ENCODE results near the gene SIN3B.

Gene SIN3B

DNA sequence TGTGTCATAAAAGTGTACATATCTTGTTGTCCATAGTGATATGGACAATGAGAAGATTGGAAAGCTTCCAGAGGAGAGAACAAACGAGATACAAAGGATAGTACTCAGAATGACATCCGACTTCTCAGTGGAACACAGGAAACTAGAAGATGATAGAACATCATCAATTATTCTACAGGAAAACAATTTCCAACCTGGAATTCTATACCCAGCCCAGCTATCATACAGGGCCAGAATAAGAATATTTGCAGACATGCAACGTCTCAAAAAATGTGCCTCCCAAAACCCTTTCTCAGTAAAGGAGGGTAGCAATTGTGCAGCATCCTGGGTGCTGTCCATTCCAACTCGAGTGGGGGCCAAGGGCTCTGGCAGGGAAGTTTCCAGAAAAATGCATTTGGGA lies 83.6 kb downstream of the SIN3B start:
- DNase-seq (ENCODE audit: low spot score) = no peak

DNA sequence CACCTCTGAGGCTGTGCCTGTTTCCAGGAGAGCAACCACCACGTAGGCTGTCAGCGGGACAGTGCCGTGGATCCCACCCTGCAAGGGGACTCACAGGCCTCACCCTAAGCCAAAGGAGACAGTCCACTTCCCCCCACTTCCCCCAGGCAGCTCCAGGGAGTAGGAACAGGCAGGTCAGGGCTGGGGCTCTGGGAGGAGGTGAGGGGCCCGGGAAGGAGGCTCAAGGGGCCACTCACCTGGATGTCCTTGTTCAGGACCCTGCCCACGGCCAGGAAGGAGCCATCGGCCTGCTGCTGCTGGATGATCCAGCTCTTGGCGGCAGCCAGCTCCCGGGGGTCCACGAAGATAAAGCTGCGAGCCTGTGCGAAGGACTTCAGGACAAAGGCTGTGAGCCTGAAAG lies 85.2 kb downstream of the SIN3B start:
- no peak for DNase-seq (ENCODE audit: low spot score)

- DNase-seq (ENCODE audit: low spot score) = no peak
These were observed 85.9 kb downstream of the SIN3B start for GRCh38 chr19:16915135-16915534.

DNA sequence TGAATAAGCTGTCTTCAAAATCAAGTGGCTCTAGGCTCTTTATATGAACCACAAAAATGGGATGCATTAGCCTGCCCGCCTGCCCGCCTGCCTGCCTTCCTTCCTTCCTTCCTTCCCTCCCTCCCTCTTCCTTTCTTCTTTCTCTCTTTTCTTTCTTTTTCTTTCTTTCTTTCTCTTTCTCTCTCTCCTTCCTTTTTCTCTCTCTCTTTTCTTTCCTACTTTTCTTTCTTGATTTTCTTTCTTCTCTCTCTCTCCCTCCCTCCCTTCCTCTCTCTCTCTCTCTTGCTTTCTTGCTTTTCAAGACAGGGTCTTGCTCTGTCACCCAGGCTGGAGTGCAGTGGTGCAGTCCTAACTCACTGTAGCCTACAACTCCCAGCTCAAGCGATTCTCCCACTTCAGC lies 86.5 kb downstream of the SIN3B start:
- no peak for DNase-seq (ENCODE audit: low spot score)

DNA sequence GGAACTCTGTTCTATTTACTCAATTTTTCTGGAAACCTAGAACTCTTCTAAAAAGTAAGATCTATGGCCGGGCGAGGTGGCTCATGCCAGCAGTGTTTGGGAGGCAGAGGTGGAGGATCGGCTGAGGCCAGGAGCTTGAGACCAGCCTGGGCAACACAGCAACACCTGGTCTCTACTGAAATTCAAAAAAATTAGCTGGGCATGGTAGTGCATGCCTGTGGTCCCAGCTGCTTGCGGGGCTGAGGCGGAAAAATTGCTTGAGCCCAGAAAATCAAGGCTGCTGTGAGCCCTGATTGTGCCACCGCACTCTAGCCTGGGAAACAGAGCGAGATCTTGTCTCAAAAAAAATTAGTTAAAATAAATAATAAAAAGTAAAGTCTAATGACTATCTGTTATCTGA lies 88.2 kb downstream of the SIN3B start:
- DNase-seq (ENCODE audit: low spot score) = no peak

DNA sequence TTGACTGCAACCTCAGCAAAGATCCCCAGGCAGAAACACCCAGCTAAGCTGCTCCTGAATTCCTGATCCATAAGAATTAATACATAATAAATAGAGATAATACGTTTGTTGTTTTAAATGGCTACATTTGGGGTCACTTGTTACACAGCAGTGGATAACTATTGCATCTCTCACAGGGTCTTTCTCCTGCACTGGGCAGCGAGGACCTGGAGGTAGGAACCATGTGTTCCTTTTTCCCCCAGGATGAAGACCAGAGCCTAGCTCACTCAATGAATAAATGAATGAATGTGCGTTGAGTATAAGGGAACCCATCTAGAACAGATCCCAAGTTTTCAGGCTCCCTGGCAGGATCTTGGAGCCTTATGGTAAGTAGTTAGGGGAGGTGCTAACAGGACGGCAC lies 90.3 kb downstream of the SIN3B start:
- DNase-seq (ENCODE audit: low spot score) = no peak

DNA sequence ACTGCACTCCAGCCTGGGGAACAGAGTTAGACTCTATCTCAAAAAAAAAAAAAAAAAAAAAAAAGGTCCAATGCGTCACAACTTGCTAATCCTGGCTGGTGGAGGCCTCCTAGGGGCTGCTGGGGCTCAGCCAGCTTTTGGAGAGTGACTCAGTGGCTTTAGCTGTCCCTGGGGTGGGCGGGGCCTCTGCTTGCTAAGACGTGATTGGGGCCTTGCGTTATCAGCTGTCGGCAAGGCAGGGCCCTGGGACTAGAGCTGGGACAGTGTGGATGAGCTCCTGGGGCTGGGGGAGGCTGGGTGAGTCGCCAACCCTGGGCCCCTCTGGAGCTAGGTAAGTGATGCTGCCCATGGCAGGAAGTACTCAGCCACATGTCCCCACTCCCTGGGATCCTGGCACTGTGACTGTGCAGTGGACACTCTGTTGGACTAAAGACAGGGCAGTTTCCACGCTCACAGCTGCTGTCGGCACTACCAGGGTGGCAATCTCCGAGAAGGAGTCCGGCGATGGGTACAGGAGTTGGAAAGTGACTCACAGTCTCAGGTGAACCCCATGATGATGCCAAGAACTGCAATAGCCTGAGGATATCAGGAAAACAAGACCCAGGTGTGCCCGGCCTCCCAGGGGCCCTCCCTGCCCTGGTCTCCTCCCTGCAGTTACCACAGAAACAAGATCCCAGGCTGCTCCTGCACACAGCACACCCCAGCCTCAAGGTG lies 91.8 kb downstream of the SIN3B start:
- no peak for DNase-seq (ENCODE audit: low spot score)

GRCh38 chr19:16921766-16922591 lies 92.8 kb downstream of the SIN3B start:
- DNase-seq (ENCODE audit: low spot score) = peak; percentile 4

- DNase-seq (ENCODE audit: low spot score) = no peak
These were observed 93.4 kb downstream of the SIN3B start for GRCh38 chr19:16922592-16922934.

- no peak for DNase-seq (ENCODE audit: low spot score)
These were observed 93.8 kb downstream of the SIN3B start for GRCh38 chr19:16922949-16923348.

GRCh38 chr19:16927883-16928282 lies 98.7 kb downstream of the SIN3B start:
- DNase-seq (ENCODE audit: low spot score) = peak; percentile 1

GRCh38 chr19:16928351-16928750 lies 99.2 kb downstream of the SIN3B start:
- no peak for DNase-seq (ENCODE audit: low spot score)

GRCh38 chr19:16928916-16929315 lies 99.7 kb downstream of the SIN3B start:
- no peak for DNase-seq (ENCODE audit: low spot score)

Data from germinal center (tissue), 1 donor.